Activated CD4-positive, CD25-positive, alpha-beta regulatory T cell treated with anti-CD3 and anti-CD28 coated beads, Interleukin-2, amount 50 U/mL, for 16 hours (primary cell): ENCODE measurements around the gene NBAS.

Source experiments
- DNase-seq: peaks from one replicate; pipeline ENCODE4 v3.0.0-alpha.2; 2020; ENCODE audit warnings: low read depth, low spot score

NBAS gene

DNA sequence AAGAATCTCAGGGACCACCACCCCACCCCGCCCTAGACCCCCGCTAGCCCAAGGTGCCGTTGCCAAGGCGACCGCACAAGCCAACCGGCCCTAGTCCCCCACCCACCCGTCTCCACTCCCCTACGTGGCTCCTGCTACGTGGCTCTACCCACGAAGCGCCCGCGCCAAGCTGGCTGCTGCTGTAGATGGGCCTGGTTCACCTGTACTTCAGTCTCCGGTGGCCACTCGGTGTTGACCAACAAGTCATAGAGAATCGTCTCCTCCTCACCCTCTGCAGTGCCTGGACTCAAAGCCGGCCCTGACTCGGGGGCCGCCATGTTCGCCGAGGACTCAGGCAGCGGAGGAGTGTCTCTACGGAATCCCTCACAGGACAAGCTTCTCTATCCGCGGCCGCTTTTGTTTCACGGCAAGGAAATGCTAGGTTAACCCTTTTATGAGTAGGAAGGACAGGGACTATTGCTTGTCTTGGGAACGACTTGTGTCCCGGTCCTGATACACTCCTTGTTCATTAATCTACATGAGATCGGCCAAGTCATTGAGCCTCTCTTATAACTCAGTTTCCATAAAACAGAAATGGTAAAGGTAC is at the start of gene NBAS:
Gene NBAS (minus strand): TSS at position 347 of the 586 bp plus-strand sequence. CDS start 30 bp downstream, at position 317.
- DNase-seq: peak; percentile 61

DNA sequence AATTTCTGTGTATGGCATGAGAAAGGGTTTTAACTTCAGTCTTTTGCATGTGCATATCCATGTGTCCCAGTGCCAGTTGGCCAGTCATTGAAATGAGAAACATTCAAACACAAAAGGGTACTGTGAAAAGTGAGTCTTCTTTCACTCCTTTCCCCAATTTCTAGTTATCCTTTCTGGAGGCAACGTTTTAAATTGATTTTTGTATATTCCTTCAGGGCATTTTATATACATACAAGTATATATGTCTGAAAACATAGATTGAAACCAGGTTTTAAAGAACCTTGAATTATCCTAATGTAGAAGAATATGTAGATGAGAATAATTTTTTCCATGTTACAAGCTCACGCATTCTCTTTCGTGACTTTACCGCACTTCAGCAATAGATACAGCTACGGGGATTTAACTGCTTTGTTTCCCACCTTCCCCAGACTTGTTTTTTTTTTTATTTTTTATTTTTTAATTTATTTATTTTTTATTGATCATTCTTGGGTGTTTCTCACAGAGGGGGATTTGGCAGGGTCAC is 49.4 kb upstream of the NBAS start:
- DNase-seq: no peak

DNA sequence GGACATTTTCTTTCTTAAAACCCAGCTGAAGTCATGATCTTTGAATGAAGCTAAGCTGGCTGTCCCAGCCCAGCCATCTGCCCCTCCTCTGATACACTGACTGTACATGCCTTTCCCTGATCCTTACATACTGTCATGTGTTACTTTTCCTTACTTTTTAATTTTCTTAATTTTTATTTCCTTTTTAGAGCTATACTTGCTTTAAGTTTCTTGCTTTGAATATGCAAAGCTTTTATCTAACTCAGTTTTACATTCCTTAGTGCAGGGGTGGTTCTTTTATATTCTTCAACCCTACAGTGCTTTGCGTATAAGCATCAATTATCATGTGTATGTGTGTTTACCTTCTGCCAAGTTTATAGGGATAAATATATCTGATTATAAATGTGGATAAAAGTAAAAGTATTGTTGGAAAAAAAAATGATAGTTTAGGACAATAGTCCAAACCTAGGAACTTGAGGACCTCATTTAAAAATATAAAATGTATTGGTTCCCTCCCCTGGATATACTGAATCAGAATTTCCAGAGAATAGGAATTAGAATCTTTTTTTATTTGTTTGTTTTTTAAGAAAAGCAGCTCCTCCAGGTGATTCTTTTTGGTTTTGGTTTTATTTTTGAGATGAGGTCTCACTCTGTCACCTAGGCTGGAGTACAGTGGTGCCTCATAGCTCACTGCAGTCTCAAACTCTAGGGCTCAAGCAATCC is 48.4 kb upstream of the NBAS start:
- DNase-seq: no peak

DNA sequence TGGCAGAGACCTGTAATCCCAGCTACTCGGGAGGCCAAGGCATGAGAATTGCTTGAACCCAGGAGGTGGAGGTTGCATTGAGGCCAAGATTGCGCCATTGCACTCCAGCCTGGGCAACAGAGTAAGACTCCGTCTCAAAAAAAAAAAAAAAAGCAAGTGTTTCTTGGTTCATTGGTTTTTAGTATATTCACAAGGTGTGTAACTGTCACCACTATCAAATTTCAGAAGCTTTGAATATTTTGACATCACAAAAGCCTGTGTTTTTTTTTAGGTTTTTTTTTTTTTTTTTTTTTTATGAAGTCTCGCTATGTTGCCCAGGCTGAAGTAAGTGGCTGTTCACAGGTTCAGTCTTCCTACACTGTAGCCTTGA is 47.2 kb upstream of the NBAS start:
- no peak for DNase-seq

DNA sequence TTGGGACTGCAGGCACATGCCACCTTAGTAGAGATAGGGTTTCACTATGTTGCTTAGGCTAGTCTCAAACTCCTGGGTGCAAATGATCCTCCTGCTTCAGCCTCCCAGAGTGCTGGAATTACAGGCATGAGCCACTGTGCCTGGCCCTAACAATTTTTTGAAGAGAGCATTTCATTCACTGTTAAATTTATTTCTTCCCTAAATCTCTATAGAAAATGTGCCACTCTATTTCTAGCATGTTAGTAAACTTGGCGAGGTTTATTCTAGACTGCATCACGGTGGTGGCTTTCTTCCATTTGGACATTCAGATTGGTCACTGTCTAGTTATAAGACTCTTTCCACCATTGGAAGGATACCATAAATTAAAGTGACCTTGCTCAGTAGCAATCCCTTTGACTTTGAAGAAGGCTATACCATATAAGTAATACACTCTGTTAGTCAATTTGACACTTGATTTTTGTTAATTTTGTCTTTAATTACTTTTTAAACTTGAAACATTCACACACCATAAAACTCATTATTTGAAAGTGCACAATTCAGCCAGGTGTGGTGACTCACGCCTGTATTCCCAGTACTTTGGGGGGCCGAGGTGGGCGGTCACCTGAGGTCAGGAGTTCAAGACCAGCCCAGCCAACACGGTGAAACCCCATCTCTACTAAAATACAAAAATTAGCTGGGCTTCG is 46.7 kb upstream of the NBAS start:
- DNase-seq: no peak

DNA sequence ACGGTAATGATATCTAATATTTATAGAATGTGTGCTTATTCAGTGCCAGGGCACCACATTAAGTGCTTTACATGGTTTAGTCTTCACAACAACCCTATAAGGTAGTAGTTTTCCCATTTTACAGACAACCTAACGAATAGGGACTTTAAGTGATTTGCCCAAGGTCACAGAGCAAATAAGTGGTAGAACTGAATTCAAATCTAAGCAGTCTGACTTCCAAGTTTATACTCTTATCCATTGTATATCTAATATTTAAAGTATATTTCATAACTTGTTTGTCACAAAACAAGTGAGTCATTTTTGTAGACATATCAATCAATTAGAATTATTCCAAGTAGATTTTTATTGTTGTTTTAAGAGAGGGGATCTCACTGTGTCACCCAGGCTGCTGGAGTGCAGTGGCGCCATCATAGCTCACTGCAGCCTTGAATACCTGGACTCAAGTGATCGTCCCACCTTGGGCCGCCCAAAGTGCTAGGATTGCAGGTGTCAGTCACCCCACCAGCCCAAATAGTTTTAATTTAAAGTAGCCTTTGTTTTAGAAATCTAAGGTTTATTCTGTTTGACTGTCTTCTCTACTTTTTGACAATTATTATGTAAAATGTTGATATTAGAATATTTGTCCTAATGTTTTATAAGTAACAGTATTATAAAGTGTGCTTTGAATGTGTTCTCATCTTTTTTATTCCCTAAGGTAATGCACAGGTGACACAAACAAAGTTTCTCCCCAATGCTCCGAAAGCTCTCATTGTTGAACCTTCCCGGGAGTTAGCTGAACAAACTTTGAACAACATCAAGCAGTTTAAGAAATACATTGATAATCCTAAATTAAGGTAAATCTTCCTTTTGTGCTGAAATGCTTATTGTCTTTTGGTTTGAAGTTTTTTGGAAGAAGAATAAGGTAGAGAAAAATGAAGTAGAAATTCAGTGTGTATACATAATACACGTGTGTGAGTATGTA is 45.6 kb upstream of the NBAS start:
- DNase-seq: no peak

DNA sequence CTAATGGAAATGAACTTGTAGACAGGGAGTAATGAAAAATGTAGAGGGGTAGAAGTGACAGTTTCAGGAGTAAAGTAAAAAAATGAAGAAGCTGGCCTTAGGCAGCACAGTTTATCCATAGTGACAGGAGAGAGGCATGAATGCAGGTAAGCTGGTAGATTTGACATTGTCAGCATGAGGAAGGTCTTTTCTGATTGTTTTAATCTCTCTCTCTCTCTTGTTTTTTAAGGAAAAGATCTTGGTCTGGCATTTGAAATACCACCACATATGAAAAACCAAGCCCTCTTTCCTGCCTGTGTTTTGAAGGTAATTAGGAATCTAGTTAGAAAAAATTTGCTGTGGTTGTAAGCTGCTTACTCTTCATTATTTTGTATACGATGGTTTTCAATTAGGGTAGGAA is 44.6 kb upstream of the NBAS start:
- DNase-seq: no peak

DNA sequence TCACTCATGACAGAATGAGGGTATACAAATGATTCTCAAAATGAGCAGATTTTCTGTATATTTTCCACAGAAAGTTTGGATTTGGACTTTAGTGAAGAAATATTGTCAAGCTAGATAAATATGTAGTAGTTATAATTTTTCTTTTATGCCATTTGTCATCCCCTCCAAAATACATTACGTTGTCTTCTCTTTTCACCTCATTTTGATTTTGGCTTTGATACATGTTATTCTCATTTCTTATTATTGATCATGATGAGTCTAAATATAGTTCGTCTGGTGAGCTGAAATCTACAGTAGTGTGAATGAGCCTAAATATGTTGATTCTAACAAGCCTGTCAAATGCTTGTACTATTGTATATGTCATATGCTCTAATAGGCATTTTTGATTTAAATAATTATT is 42.8 kb upstream of the NBAS start:
- DNase-seq: no peak

DNA sequence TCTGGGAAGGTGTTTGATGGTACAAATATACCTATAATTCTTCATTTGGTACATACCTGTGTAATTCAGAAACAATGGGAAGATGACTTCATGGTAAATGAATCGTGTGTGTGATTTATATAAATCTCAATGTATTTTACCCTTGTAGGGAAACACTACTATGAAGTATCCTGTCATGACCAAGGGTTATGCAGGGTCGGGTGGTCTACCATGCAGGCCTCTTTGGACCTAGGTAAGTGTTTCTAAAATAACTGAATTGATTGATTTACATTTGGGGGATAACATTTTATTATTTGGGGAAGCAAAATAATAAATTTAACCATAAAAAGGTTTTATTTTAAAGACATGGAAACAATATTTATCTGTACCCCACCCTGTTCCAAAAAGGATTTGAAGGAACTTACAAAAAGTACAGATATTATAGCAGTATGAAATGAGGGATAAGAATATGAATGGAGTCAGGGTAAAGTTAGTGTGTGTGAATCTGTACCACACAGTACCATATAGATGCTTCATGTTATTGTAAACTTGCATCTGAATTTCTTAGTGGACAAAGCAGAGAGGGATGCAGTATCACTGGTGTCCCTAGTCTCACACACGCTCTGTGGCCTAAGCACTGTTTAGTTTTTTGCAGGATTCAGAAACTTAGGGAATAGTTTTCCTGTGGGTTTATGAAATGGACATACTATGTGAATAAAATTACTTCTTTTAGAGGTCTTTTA is 42.1 kb upstream of the NBAS start:
- no peak for DNase-seq

DNA sequence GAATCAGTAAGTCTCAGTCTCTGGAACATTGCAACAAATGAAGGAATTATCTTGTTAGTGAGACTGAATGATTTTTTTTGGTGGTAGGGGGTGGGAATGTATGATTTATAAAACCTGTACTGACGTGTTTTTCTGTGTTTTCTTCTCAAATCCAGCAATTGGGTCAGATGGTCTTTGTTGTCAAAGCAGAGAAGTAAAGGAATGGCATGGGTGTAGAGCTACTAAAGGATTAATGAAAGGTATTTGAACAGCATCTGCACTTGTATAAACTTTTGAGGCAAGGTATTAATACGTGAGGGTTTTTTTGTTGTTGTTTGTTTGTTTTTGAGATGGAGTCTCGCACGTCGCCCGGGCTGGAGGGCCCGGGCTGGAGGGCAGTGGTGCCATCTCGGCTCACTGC is 41.3 kb upstream of the NBAS start:
- no peak for DNase-seq

DNA sequence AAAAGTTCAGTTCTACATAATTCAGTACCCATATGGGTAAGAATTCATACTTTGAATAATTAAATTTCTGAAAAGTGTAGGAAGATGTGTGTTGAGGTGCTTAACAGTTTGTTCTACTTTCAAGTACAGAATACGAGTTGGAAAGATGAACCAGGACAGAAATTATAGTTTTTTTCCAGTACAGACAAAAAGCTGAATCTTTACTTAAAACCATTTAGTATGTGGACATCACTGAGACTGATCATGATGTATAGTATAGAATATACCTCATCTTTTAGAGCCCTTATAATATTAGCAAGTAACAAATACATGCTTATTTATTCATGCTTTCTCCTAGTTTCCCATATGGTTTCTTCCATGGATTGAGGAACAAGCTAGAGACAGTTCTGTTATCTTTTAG is 40.5 kb upstream of the NBAS start:
- DNase-seq: no peak

DNA sequence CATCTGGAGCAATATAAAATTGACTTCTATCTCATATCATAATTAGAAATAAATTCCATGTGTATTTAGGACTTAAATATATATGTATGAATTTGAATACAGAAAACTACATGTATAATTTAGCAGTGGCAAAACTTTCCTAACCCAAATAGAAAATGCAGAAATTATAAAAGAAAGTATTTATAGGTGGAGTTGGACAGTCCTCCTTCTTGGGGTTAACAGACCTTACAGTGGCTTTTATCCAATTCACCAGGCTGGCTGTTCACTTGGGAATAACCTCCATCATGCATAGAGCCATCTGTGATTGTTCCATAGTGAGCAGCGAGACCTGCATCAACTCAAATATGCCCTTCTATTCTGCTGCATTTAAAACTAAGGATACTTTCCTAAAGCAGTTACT is 38.9 kb upstream of the NBAS start:
- no peak for DNase-seq

DNA sequence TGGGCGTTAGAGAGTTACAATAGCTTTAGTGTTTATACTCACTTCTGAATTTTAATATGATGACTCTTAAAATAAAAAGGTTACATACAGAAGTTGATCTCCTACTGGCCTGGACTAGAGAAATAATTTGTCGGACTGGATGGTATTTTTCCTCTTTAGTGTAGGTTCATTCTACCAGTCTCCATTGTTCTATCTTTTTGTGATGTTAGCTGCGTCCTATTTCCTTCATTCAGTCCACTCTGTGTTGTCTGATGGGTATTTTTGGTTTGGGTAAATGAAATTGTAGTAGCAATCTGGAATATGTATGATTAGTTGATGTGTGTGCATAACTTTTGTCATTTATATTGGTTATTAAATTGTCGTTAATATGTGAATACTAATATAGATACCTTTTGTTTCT is 35.8 kb upstream of the NBAS start:
- no peak for DNase-seq

DNA sequence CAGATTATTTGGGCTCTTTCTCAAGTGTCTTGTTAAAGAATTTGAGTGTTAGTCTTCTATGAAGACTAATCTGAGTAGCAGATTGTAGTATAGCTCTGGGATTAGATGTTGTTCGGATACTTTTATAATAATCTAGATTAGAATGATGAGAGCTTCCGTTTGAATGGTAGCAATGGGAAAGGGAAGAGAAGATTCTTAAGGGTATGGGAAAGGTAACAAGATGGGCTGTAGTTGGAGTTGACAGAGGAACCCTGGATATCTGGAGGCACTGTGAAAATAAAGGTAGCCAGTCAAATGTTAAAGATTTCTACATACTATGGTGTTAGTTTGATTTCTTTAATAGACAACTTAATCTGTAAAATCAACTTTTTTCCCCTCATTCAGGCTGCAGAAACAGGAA is 35.2 kb upstream of the NBAS start:
- DNase-seq: no peak

DNA sequence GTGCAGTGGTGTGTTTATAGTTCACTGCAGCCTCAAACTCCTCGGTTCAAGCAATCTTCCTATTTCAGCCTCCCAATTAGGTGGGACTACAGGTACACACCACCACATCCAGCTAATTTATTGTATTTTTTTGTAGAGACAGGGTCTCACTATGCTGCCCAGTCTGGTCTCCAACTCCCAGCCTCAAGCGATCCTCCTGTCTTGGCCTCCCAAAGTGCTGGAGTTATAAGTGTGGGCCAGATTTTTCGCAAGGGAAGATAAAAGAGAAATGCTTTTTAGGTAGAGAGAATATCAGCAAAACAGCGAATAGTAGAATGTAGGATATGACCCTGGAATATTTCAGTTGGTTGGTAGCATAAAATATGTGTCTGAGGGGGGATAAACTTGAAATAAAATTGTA is 34.8 kb upstream of the NBAS start:
- DNase-seq: no peak

DNA sequence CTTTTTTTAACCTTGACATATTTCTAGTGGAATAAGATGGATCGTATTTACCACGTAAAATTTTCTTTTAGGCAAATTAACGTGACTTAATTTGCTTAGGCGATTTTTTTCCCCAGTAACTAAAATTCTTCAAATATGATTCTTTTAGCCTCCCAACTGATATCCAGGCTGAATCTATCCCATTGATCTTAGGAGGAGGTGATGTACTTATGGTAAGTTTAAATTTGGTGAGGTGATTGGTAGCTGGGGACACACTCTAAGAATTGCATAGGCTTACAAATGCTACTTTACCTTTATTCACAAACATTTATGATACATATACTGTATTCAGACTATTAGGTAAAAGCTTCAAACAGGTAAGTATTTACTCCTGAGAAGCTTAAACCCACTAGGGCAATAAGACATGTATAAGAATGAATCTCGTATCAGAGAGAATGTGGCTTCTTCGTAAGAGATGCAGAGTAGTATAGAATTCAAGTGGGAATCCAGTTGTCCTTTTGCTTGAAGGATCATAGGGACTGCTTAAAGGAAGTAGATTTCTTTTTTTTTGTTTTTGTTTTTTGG is 34.3 kb upstream of the NBAS start:
- DNase-seq: no peak

DNA sequence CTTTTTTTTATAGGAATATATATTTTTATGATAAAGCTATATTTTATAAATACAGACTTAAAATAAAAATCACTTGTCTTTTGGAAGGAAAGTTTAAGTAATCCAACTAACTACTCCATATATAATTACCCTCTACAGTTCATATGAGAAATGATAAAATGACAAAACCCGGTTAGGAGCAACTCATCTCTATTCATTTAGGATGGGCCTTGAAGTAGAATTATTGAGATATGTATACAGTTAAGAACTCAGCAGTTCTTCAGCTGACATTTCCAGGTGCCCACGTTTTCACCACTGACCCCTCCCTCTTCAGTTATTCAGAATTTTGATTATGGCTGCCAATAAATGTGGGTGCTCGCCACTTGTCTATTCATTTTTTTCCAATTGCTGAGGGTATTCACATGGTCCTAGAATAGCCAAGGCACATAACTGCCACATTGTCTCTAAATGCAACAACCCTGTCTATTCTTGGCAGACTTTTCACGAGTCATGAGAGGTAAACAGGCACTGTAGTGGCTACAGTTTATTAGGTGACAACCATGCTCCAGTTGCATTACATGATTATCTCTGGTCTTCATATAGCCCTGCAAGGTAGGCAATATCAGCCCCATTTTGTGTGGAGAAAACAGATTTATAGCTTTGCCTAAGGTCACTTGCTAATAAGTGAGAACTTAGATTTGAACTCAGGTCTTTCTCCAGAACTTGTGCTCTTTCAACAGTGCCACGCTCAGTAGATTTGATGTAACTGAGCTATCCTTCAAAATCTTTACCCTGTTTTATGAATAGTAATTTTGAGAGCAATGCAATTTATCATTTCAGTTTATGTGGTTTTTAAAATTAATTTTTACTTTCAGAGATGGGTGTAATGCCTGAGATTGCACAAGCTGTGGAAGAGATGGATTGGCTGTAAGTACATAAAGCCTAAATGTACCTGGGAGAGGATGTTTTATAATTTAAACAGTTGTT is 33.4 kb upstream of the NBAS start:
- DNase-seq: no peak

DNA sequence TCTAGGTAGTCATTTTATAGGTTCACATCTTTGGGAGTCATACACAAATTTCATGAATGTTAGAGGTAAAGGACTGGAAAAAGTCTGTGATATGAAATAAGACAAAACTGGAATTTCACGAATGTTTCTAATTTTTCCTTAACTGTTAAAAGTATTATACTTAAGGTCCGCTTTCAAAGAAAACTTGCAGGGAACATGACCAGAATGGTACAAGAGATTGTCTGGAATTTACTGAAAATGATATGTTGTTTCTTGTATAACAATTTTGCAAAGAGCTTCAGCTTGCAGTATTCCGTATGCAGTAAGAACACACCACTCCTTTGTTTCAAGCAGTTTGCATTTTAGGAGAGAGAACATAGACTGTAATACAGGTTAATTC is 32.2 kb upstream of the NBAS start:
- no peak for DNase-seq

DNA sequence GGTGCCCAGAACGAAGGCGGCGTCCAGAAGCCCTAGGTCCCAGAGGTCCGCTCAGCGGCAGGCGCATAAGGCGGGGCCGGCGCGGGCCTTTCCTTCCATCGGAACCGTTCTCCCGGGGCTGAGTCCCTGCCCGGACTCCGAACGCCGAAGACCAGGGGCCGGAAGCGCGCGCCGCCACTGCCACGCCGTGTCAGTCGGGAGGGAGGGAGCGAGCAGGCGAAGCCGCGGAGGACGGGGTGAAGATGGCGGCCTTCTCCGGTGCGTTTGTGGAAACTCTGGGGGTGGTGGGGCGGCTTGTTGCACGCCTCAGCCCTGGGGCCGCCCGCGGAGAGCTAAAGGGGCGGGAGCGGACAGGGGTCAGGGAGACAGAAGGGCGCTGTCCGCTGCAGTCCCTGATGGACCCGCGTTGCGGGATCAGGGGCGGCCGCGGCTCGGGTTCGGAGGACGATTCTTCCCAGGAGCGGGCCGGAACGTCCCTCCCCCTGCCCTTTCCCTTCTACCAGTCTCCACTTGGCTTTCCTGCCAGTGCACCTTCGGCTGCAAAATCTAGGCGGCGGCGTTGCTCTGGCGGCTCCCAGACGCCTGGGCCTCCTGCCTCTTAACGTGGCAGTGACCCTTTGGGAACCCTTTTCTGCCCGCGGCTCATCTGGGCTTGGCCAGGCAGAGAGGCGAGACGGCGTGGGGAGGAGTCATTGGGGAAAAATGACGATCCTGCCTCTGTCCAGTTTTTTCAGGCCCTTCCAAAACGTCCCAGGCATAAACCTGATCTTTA is 30.7 kb upstream of the NBAS start, which contains the start of gene DDX1:
Gene DDX1 (plus strand): TSS at position 177 of the 772 bp plus-strand sequence. CDS start 66 bp downstream, at position 243.
- peak; percentile 72 for DNase-seq
